Activated CD4-positive, alpha-beta T cell treated with anti-CD3 and anti-CD28 coated beads for 4 hours (primary cell): ENCODE results near the gene OR5T2.
"Not testable (repeated sequence)": the region's sequence is repeated elsewhere in the genome, so short reads cannot be mapped to it uniquely, and the experiment has no call there.

Source experiments
- DNase-seq, 2 donors: peaks; one replicate each; pipeline ENCODE4 v3.0.0-alpha.2; 2020

OR5T2 gene

GRCh38 chr11:56234155-56234554, at the start of gene OR5T2:
TSS of gene OR5T2 (minus strand) at chr11:56234255. CDS start at chr11:56233062, 1,193 bp downstream.
- no peak for DNase-seq

- DNase-seq = no peak
Measured at GRCh38 chr11:56273854-56274253, 39.8 kb upstream of the OR5T2 start, which contains the start of gene OR5T1. TSS of gene OR5T1 (plus strand) at chr11:56274154. CDS start at chr11:56275639, 1,485 bp downstream.

- no peak for DNase-seq
Measured at GRCh38 chr11:56271092-56271491, 37.0 kb upstream of the OR5T2 start.

GRCh38 chr11:56251954-56252353, 17.9 kb upstream of the OR5T2 start, which contains the start of gene OR5T3:
TSS of gene OR5T3 (plus strand) at chr11:56252254. CDS start at chr11:56252254, 0 bp downstream.
- DNase-seq = no peak

- DNase-seq = not testable (repeated sequence)
Measured at GRCh38 chr11:56219735-56220134, 14.3 kb downstream of the OR5T2 start.

- no peak for DNase-seq
Measured at GRCh38 chr11:56214537-56214936, 19.5 kb downstream of the OR5T2 start.

- DNase-seq = no peak
Measured at GRCh38 chr11:56207790-56208189, 26.3 kb downstream of the OR5T2 start.

- no peak for DNase-seq
Measured at GRCh38 chr11:56197367-56197766, 36.7 kb downstream of the OR5T2 start.

GRCh38 chr11:56196705-56197104, 37.4 kb downstream of the OR5T2 start:
- DNase-seq = no peak

- no peak for DNase-seq
Measured at GRCh38 chr11:56188602-56189001, 45.5 kb downstream of the OR5T2 start.

GRCh38 chr11:56183459-56183858, 50.6 kb downstream of the OR5T2 start:
- no peak for DNase-seq
